Endothelial cell of umbilical vein (primary cell): Measurements from ENCODE around the gene KDSR. TPM values are rescaled to one million over a fixed set of nuclear protein-coding genes. Genes with fewer than 3 reads are reported as not detected.

Experiments
- BruUV-seq: library from RNA; stranded (reverse); fragments of 400-500 nt; replicated peaks from 2 replicates; lab custom pipeline; 2021; lab: Mats Ljungman, UMichigan
- CTCF ChIA-PET: fragments of 300-600, 350-600 bp; sonication (Branson Sonifier 250); formaldehyde crosslinking; loops from one replicate; lab custom pipeline; 2021; ENCODE audit warnings: antibody characterized with exemption, inconsistent platforms; lab: Charles Lee
- POLR2A ChIA-PET: fragments of 300-600, 350-600 bp; sonication (Branson Sonifier 250); formaldehyde crosslinking; loops from one replicate; lab custom pipeline; 2021; ENCODE audit warnings: antibody characterized with exemption, inconsistent platforms; lab: Charles Lee
- DNase-seq: peaks from one replicate; pipeline ENCODE4 v3.0.0-alpha.2; 2011; ENCODE audit warnings: low read depth, low spot score
- FAIRE-seq: peaks from 2 replicates; lab custom pipeline; 2011; peaks lifted over from hg19 to GRCh38; lab: Jason Lieb, UNC
- H2AFZ ChIP-seq: 2 replicates; pipeline ENCODE4 v1.6.0; 2012; ENCODE audit warnings: low read depth, low read length, control low read depth, inconsistent platforms
- H3K27ac ChIP-seq: 2 replicates; pipeline ENCODE4 v1.5.1; 2011; ENCODE audit warnings: low read depth, mild to moderate bottlenecking, control low read depth, low read length, moderate library complexity; ENCODE audit not compliant: insufficient read depth
- H3K27me3 ChIP-seq, 2 experiments: 2 replicates each; pipeline versions ENCODE4 v1.6.0 to v1.6.1; 2011; ENCODE audit warnings: low read length in 2 of 2, mixed read lengths in 1 of 2; ENCODE audit not compliant: control insufficient read depth in 2 of 2, insufficient read depth in 2 of 2
- H3K36me3 ChIP-seq, 2 experiments: 2 replicates in 1 of 2; 3 replicates in 1 of 2; pipeline ENCODE4 v1.5.1; 2011; ENCODE audit warnings: low read length in 2 of 2, mild to moderate bottlenecking in 1 of 2, moderate library complexity in 1 of 2; ENCODE audit not compliant: control insufficient read depth in 2 of 2, insufficient read depth in 2 of 2; ENCODE audit errors: extremely low read depth in 1 of 2
- H3K4me1 ChIP-seq: 3 replicates; pipeline ENCODE4 v1.5.1; 2011; ENCODE audit warnings: mild to moderate bottlenecking, low read length; ENCODE audit not compliant: control insufficient read depth, insufficient read depth; ENCODE audit errors: extremely low read depth
- H3K4me2 ChIP-seq: 2 replicates; pipeline ENCODE4 v1.6.1; 2011; ENCODE audit warnings: low read length, control low read depth, mixed read lengths; ENCODE audit not compliant: insufficient read depth
- H3K4me3 ChIP-seq, 3 experiments: fragments of 200-600 bp in 1 of 3; sonication (generic), shearing (Covaris generic) in 1 of 3; replicated peaks in 1 of 3; 2 replicates each; pipeline ENCODE4 v1.5.1; 2011 to 2016; ENCODE audit warnings: control low read depth in 3 of 3, low read length in 3 of 3, mild to moderate bottlenecking in 2 of 3, inconsistent platforms in 1 of 3, low read depth in 1 of 3, moderate library complexity in 1 of 3; ENCODE audit not compliant: insufficient read depth in 1 of 3
- H3K79me2 ChIP-seq: 2 replicates; pipeline ENCODE4 v1.6.0; 2012; ENCODE audit warnings: low read length, inconsistent platforms; ENCODE audit not compliant: control insufficient read depth, insufficient read depth
- H3K9ac ChIP-seq: replicated peaks from 2 replicates; pipeline ENCODE3; 2011; ENCODE audit warnings: low read length, control low read depth; ENCODE audit not compliant: insufficient read depth; ENCODE audit errors: extremely low read depth
- H3K9me1 ChIP-seq: replicated peaks from 3 replicates; pipeline ENCODE4 v1.6.0; 2011; ENCODE audit warnings: mild to moderate bottlenecking, low read length; ENCODE audit not compliant: control insufficient read depth, insufficient read depth; ENCODE audit errors: extremely low read depth
- H3K9me3 ChIP-seq: replicated peaks from 2 replicates; pipeline ENCODE4 v1.5.1; 2012; ENCODE audit warnings: low read length, inconsistent platforms; ENCODE audit not compliant: control insufficient read depth, insufficient read depth
- H4K20me1 ChIP-seq: replicated peaks from 2 replicates; pipeline ENCODE3; 2011; ENCODE audit warnings: mild to moderate bottlenecking, low read length; ENCODE audit not compliant: control insufficient read depth, insufficient read depth; ENCODE audit errors: extremely low read depth
- EZH2 ChIP-seq: IDR thresholded peaks from 2 replicates; pipeline ENCODE4 v1.6.1; 2012; ENCODE audit warnings: borderline replicate concordance, low read depth, mild to moderate bottlenecking, moderate library complexity, low read length, inconsistent platforms; ENCODE audit not compliant: severe bottlenecking
- FOS ChIP-seq: IDR thresholded peaks from 2 replicates; pipeline ENCODE4 v1.6.1; 2011; ENCODE audit warnings: mild to moderate bottlenecking, low read length, moderate library complexity, borderline replicate concordance; ENCODE audit not compliant: insufficient read depth
- GATA2 ChIP-seq: IDR thresholded peaks from 2 replicates; pipeline ENCODE4 v1.7.0; 2011; ENCODE audit warnings: low read depth, mild to moderate bottlenecking, moderate library complexity, mixed read lengths, low read length; ENCODE audit not compliant: insufficient read length, insufficient read depth
- JUN ChIP-seq: IDR thresholded peaks from 2 replicates; pipeline ENCODE4 v1.6.1; 2011; ENCODE audit warnings: borderline replicate concordance, low read depth; ENCODE audit not compliant: insufficient read length, insufficient read depth
- MAX ChIP-seq: IDR thresholded peaks from 2 replicates; pipeline ENCODE4 v1.6.1; 2011; ENCODE audit not compliant: insufficient read depth, insufficient read length
- MYC ChIP-seq: IDR thresholded peaks from one replicate; pipeline ENCODE4 v1.6.1; 2011; ENCODE audit warnings: mild to moderate bottlenecking, low read depth, low read length
- POLR2A ChIP-seq: IDR thresholded peaks from 2 replicates; pipeline ENCODE4 v1.6.1; 2012; ENCODE audit warnings: low read depth, mild to moderate bottlenecking, control low read depth, low read length
- POLR2AphosphoS5 ChIP-seq: IDR thresholded peaks from 2 replicates; pipeline ENCODE4 v1.6.1; 2012; ENCODE audit warnings: low read depth, mild to moderate bottlenecking, control low read depth, low read length, moderate library complexity; ENCODE audit not compliant: insufficient read depth
- dilution Hi-C: fragments of 300-500 bp; cut with MboI; formaldehyde crosslinking; loops from one replicate; pipeline ENCODE4 v1.15.0; 2019; ENCODE audit warnings: low sequenced_read_pairs; ENCODE audit not compliant: extremely low pct_ligation_motif_present
- intact Hi-C: fragments of 100-400 bp; cut with micrococcal nuclease; formaldehyde crosslinking; loops from one replicate; pipeline ENCODE4 v1.10.0; 2022
- polyA plus RNA-seq, 4 experiments: library from polyadenylated mRNA; depleted of rRNA in 3 of 4; stranded (reverse) in 3 of 4; unstranded in 1 of 4; fragments of >200 nt; gene quantifications; 2 replicates each; pipeline versions ENCODE4 v1.2.1 to v1.2.3, GENCODE V29; 2011 to 2012; ENCODE audit warnings: missing spikeins in 1 of 4
- total RNA-seq: library from RNA; stranded (reverse); gene quantifications from 2 replicates; pipeline ENCODE4 v1.2.3, GENCODE V29; 2021
- TF ChIP-seq, protein P1 (sequence below), 2 donors: IDR thresholded peaks; 1 replicate in 1 of 2; 2 replicates in 1 of 2; pipeline ENCODE4 v1.5.1; 2011; ENCODE audit warnings: low read length in 2 of 2, mild to moderate bottlenecking in 2 of 2, moderate library complexity in 2 of 2, control low read depth in 1 of 2, inconsistent platforms in 1 of 2, low read depth in 1 of 2; ENCODE audit not compliant: insufficient read depth in 1 of 2; ENCODE audit errors: extremely low read depth in 1 of 2

Gene KDSR
- total and polyA plus RNA-seq, 2 donors (not counting 3 experiments of a cell fraction or from before 2014, with no cell fraction given) = 17.1 to 43.1 TPM

- POLR2A ChIA-PET = interaction anchor here (0.6 kb wide), 1 partner anchor 85 kb away, joined by 3 read pairs; no protein-coding TSS in a partner anchor
- Histone ChIP-seq H3K27me3 (peaks cover 0 to 2% of the 10 kb centered on the region in 2 experiments), H3K4me2 (no peak overlapping the region), H3K36me3 (no peaks in the 10 kb centered on the region), H3K4me3 (no peak overlapping the region), H3K9me1 (no peaks in the 10 kb centered on the region), H3K4me1 (peaks cover 6% of the 10 kb centered on the region), H3K27ac (no peak overlapping the region), H4K20me1 (no peaks in the 10 kb centered on the region), H3K79me2 (no peaks in the 10 kb centered on the region), H3K9me3 (no peaks in the 10 kb centered on the region), H2AFZ (no peak overlapping the region), H3K9ac (no peak overlapping the region)
- dilution Hi-C loops (no loop called here), intact Hi-C loops (loop anchor here (10.0 kb wide), 1 partner anchor 719 kb away; no protein-coding TSS in a partner anchor)
- TF ChIP-seq JUN (no peak), MAX (no peak), GATA2 (no peak), EZH2 (no peak), MYC (no peak), POLR2A (no peak), POLR2AphosphoS5 (no peak), FOS (no peak)
- TF ChIP-seq, protein P1, sequence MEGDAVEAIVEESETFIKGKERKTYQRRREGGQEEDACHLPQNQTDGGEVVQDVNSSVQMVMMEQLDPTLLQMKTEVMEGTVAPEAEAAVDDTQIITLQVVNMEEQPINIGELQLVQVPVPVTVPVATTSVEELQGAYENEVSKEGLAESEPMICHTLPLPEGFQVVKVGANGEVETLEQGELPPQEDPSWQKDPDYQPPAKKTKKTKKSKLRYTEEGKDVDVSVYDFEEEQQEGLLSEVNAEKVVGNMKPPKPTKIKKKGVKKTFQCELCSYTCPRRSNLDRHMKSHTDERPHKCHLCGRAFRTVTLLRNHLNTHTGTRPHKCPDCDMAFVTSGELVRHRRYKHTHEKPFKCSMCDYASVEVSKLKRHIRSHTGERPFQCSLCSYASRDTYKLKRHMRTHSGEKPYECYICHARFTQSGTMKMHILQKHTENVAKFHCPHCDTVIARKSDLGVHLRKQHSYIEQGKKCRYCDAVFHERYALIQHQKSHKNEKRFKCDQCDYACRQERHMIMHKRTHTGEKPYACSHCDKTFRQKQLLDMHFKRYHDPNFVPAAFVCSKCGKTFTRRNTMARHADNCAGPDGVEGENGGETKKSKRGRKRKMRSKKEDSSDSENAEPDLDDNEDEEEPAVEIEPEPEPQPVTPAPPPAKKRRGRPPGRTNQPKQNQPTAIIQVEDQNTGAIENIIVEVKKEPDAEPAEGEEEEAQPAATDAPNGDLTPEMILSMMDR (IDR thresholded peaks at IDR 0.05; ENCODE audit: extremely low read depth in 1 of 2, insufficient read depth in 1 of 2, low read depth in 1 of 2, low read length in 2 of 2) = no peak
- no peak for DNase-seq
- no TSS peak for BruUV-seq
- CTCF ChIA-PET = interaction anchor here (1.4 to 1.5 kb wide), 2 partner anchors 10 to 182 kb away, joined by 3 to 10 read pairs; no protein-coding TSS in a partner anchor
- FAIRE-seq = no peak
These were observed 53.5 kb downstream of the KDSR start for GRCh38 chr18:63313396-63313917.
